Measurements from ENCODE around the gene IL1RAPL1. TPM values are rescaled to one million over a fixed set of nuclear protein-coding genes. Genes with fewer than 3 reads are reported as not detected.
A peak's percentile ranks its signal among the peaks of the same experiment; 100 is the strongest.

IL1RAPL1 gene
- total RNA-seq (not detected), polyA plus RNA-seq (ENCODE audit: insufficient read length in 6 of 6) (1 to 10 TPM in 3 of 6 donors, under 1 TPM in 3; 0.60 to 1.4 (median 0.95) TPM)
- long read RNA-seq, donor 1, partial matches to known transcripts: 0 of 1 reads
- long read RNA-seq, donor 1, other reads (novel, unspliced or antisense): 0 of 1 reads
- long read RNA-seq, donor 2: 0 reads
- long read RNA-seq, donor 3, partial matches to known transcripts: 0 of 1 reads
- long read RNA-seq, donor 3, other reads (novel, unspliced or antisense): 0 of 1 reads
- long read RNA-seq, donor 4: 0 reads
- long read RNA-seq, donor 5: 0 reads
- long read RNA-seq, donor 6: 0 reads
- long read RNA-seq, donor 7: 0 reads
- long read RNA-seq, donor 8, partial matches to known transcripts: 0 of 1 reads
- long read RNA-seq, donor 8, other reads (novel, unspliced or antisense): 0 of 1 reads
- long read RNA-seq, donor 9: 0 reads
- long read RNA-seq, donor 10: 0 reads
- long read RNA-seq, donor 11: 0 reads
- long read RNA-seq, donor 12: 0 reads

DNA sequence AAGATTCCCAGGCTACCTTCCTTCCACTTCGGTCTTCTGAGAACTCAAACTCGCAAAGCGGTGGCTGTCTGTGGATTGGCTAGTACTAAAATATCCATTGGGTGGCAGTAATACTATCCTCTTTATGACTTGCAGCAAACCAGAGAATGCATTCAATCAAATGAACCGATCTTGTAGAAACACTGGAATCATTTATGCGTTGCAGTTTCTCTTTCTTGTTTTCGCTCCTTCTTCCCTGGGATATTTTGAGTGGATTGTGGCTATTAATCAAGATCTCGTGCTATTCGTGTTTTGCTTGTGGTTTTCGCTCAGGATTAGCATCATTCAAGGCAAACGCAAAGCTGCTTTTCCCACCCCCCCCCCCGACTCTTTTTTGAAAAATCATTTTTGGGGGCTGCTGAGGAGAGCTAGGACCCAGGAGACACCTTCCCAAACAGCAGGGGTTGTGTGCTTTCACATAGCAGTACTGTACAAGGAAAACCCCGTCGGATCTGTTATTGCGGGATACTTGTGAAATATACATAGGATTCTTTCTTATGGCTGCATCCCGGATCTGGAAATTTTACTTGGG lies at the start of gene IL1RAPL1:
IL1RAPL1 (plus strand) TSS at position 466 of the 571 bp plus-strand sequence.
- DNase-seq: peak in 1 of 4 donors; percentile 61
- no peaks in the 10 kb centered on the region for H3K36me3 ChIP-seq
- no peaks in the 10 kb centered on the region for H3K9me3 ChIP-seq
- no peak within 1 kb of the TSS for H3K27ac ChIP-seq
- peaks cover 12 to 17% of the 10 kb centered on the region in 2 donors for H3K27me3 ChIP-seq
- ATAC-seq: peak; percentile 76
- no peaks in the 10 kb centered on the region for H3K4me1 ChIP-seq
- intact Hi-C loops (cut with DNase I): no loop called here
- TF ChIP-seq, protein P1, sequence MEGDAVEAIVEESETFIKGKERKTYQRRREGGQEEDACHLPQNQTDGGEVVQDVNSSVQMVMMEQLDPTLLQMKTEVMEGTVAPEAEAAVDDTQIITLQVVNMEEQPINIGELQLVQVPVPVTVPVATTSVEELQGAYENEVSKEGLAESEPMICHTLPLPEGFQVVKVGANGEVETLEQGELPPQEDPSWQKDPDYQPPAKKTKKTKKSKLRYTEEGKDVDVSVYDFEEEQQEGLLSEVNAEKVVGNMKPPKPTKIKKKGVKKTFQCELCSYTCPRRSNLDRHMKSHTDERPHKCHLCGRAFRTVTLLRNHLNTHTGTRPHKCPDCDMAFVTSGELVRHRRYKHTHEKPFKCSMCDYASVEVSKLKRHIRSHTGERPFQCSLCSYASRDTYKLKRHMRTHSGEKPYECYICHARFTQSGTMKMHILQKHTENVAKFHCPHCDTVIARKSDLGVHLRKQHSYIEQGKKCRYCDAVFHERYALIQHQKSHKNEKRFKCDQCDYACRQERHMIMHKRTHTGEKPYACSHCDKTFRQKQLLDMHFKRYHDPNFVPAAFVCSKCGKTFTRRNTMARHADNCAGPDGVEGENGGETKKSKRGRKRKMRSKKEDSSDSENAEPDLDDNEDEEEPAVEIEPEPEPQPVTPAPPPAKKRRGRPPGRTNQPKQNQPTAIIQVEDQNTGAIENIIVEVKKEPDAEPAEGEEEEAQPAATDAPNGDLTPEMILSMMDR (IDR thresholded peaks at IDR 0.05): no peak
- H3K4me3 ChIP-seq: no peak within 1 kb of the TSS

DNA sequence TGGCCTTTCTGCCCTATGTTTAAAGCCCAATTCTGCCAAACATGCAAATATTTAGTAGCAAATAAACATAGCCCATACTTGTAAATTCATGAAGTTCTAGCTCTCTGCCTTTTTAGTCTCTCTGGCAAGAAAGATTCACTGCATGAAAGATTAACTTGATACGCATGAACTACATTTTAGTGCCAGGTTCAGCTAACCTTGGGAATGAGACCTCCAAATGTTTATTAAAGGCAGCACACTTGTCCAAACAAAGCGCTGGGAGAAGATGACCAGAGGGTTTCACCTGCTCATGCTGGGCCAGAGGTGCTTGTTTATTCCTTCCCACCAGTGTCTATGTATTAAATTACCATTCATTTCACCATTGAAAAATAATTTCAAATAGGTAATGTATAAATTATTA lies 44.5 kb upstream of the IL1RAPL1 start:
- TF ChIP-seq, protein P1 (IDR thresholded peaks at IDR 0.05): no peak
- ATAC-seq (no peak), DNase-seq (no peak)
- Histone ChIP-seq H3K4me1 (no peaks in the 10 kb centered on the region), H3K27ac (no peak overlapping the region), H3K9me3 (no peaks in the 10 kb centered on the region), H3K4me3 (no peak overlapping the region), H3K36me3 (no peaks in the 10 kb centered on the region), H3K27me3 (no peaks in the 10 kb centered on the region)
- intact Hi-C loops (cut with DNase I): no loop called here

DNA sequence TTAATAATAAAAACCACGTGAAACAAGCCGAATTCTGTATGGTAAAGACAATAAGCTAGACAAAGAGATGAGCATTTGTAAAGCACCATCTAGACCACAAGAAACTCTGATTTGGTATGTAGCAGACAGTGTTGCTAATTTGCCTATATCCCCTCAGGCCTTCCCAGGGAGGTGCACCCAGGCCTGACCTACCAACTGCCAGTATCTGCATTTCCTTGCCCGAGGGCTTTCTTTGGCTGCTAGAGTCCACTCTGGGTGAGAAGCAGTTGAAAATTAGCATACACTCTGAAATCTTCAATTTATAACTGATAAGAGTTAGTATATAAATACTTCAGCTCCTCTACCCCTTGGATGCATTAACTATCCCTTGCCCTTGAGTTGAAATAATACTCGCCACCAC lies 37.4 kb upstream of the IL1RAPL1 start:
- H3K4me1 ChIP-seq: no peaks in the 10 kb centered on the region
- no peak overlapping the region for H3K4me3 ChIP-seq
- DNase-seq (no peak), ATAC-seq (no peak)
- H3K9me3 ChIP-seq: no peaks in the 10 kb centered on the region
- intact Hi-C loops (cut with DNase I): no loop called here
- no peaks in the 10 kb centered on the region for H3K36me3 ChIP-seq
- no peak overlapping the region for H3K27ac ChIP-seq
- TF ChIP-seq, protein P1 (IDR thresholded peaks at IDR 0.05): no peak
- H3K27me3 ChIP-seq: no peaks in the 10 kb centered on the region

DNA sequence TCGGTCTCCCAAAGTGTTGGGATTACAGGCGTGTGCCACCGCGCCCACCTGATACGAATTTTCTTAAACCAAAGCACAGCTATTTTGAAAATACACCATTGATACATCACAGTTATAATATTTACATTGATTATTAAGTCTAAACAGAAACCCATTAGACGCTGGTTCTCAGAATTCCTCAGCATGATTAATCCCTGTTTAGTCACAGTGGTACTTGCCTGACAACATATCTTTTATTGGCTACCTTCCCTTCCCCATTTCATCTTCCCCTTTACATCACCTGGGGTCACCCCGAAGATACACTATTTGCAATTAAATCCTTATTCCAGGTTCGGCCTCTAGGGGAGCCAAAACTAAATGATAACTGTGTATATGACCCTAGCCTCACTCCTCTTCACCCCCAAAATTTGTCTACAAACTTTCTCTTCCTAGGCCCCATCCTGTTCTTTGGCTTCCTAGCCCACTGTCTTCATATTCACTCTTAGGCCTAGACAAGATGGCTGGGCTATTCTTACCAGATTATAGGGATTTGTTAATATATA lies 36.8 kb upstream of the IL1RAPL1 start:
- DNase-seq (no peak), ATAC-seq (no peak)
- Histone ChIP-seq H3K27ac (no peak overlapping the region), H3K4me3 (no peak overlapping the region), H3K27me3 (no peaks in the 10 kb centered on the region), H3K4me1 (no peaks in the 10 kb centered on the region), H3K36me3 (no peaks in the 10 kb centered on the region), H3K9me3 (no peaks in the 10 kb centered on the region)
- TF ChIP-seq, protein P1 (IDR thresholded peaks at IDR 0.05): no peak
- intact Hi-C loops (cut with DNase I): no loop called here

DNA sequence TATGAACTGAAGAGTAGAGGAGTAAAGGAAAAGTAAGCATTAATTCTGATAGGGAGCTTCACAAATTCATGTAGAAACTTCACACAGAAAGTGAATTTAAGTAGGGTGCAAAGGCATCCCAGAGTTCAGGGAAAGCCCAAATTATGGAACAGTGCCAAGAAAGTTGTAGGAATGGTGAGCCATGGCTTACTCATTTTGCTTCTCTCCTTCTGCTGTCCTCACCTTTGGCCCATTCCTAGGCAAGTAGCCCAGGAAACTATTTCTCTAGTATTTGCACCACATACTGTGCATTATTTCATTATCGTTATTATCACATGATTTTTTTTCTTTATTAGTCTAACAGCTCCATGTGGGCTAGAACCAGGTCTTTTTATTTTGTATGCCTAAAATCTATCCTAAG lies 34.9 kb upstream of the IL1RAPL1 start:
- Histone ChIP-seq H3K4me1 (no peaks in the 10 kb centered on the region), H3K9me3 (no peaks in the 10 kb centered on the region), H3K27ac (no peak overlapping the region), H3K4me3 (no peak overlapping the region), H3K27me3 (no peaks in the 10 kb centered on the region), H3K36me3 (no peaks in the 10 kb centered on the region)
- intact Hi-C loops (cut with DNase I): no loop called here
- TF ChIP-seq, protein P1 (IDR thresholded peaks at IDR 0.05): no peak
- ATAC-seq (no peak), DNase-seq (no peak)
